ENCODE results near the gene RMND5A.

DNA sequence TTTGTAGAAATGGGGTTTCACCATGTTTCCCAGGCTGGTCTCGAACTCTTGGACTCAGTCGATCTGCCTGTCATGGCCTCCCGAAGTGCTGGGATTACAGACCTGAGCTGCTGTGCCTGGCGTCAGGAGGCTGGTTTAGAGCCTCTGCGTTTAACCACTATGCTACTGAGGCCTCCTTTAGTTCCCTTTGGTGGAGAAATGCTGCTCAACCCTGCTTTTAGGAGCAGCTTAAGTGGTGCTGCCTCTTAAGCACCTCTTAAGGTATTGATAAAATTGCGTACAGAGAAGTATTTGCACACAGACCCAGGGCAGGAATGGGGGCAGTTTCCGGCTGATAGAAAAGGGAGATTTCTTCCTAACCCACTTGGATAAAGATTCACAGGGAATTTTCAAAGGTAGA lies 62.7 kb downstream of the RMND5A start:
- TF ChIP-seq, protein P1, sequence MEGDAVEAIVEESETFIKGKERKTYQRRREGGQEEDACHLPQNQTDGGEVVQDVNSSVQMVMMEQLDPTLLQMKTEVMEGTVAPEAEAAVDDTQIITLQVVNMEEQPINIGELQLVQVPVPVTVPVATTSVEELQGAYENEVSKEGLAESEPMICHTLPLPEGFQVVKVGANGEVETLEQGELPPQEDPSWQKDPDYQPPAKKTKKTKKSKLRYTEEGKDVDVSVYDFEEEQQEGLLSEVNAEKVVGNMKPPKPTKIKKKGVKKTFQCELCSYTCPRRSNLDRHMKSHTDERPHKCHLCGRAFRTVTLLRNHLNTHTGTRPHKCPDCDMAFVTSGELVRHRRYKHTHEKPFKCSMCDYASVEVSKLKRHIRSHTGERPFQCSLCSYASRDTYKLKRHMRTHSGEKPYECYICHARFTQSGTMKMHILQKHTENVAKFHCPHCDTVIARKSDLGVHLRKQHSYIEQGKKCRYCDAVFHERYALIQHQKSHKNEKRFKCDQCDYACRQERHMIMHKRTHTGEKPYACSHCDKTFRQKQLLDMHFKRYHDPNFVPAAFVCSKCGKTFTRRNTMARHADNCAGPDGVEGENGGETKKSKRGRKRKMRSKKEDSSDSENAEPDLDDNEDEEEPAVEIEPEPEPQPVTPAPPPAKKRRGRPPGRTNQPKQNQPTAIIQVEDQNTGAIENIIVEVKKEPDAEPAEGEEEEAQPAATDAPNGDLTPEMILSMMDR (IDR thresholded peaks at IDR 0.05), result no peak
- TF ChIP-seq POLR2A (IDR thresholded peaks at IDR 0.05), result no peak
